Ishikawa (cell line): Measurements from ENCODE around the gene MYO3A.

Experiments
- CEBPB ChIP-seq: IDR thresholded peaks from 2 replicates; pipeline ENCODE4 v1.6.1; 2012
- CREB1 ChIP-seq: IDR thresholded peaks from 2 replicates; pipeline ENCODE4 v1.6.1; 2012; ENCODE audit warnings: low read depth
- EGR1 ChIP-seq: IDR thresholded peaks from 2 replicates; pipeline ENCODE4 v1.6.1; 2012
- EP300 ChIP-seq: IDR thresholded peaks from 2 replicates; pipeline ENCODE4 v1.6.1; 2012; ENCODE audit warnings: borderline replicate concordance
- FOXM1 ChIP-seq: IDR thresholded peaks from 2 replicates; pipeline ENCODE4 v1.6.1; 2012; ENCODE audit warnings: low read depth, borderline replicate concordance
- NFIC ChIP-seq: IDR thresholded peaks from 2 replicates; pipeline ENCODE4 v1.6.1; 2012
- RAD21 ChIP-seq: IDR thresholded peaks from 2 replicates; pipeline ENCODE4 v1.6.1; 2012; ENCODE audit warnings: low read depth
- TAF1 ChIP-seq: IDR thresholded peaks from 2 replicates; pipeline ENCODE4 v1.6.1; 2012; ENCODE audit warnings: low read depth, mild to moderate bottlenecking
- TCF12 ChIP-seq: IDR thresholded peaks from 2 replicates; pipeline ENCODE4 v1.6.1; 2012; ENCODE audit warnings: low read depth
- TEAD4 ChIP-seq: IDR thresholded peaks from 2 replicates; pipeline ENCODE4 v1.6.1; 2012
- YY1 ChIP-seq: IDR thresholded peaks from 2 replicates; pipeline ENCODE4 v1.6.1; 2012; ENCODE audit warnings: low read depth
- ZBTB7A ChIP-seq: IDR thresholded peaks from 2 replicates; pipeline ENCODE4 v1.6.1; 2012; ENCODE audit warnings: low read depth
- TF ChIP-seq, protein P1 (sequence below): IDR thresholded peaks from 2 replicates; pipeline ENCODE4 v1.6.1; 2012
- TF ChIP-seq, protein P2 (sequence below): IDR thresholded peaks from 2 replicates; pipeline ENCODE4 v1.6.1; 2012
- TF ChIP-seq, protein P3 (sequence below): IDR thresholded peaks from 2 replicates; pipeline ENCODE4 v1.6.1; 2012; ENCODE audit warnings: low read depth, mild to moderate bottlenecking

MYO3A gene

DNA sequence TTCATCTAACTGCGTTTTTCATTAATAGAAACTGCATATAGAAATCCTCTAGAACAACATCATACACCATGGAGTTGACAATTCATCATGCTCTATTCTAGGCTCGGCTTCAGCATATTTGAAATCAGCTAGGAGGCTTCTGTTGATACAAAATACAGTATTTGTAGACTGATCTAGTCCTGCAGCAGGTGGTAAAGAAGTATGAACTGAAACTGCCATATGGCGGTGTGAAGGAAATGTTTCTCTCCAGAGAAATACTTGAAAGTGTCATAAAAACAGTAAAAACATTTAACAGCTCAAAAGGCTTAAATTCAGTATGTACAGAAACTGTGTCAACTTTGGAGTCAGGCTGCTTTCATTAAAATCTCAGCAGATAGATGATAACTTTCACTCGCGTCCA, 32.0 kb upstream of the MYO3A start:
- TF ChIP-seq TCF12 (no peak), TEAD4 (no peak), EP300 (no peak), NFIC (no peak), ZBTB7A (no peak), FOXM1 (no peak), YY1 (no peak), RAD21 (no peak), EGR1 (no peak), TAF1 (no peak)
- TF ChIP-seq, protein P1, sequence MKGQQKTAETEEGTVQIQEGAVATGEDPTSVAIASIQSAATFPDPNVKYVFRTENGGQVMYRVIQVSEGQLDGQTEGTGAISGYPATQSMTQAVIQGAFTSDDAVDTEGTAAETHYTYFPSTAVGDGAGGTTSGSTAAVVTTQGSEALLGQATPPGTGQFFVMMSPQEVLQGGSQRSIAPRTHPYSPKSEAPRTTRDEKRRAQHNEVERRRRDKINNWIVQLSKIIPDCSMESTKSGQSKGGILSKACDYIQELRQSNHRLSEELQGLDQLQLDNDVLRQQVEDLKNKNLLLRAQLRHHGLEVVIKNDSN, result no peak

DNA sequence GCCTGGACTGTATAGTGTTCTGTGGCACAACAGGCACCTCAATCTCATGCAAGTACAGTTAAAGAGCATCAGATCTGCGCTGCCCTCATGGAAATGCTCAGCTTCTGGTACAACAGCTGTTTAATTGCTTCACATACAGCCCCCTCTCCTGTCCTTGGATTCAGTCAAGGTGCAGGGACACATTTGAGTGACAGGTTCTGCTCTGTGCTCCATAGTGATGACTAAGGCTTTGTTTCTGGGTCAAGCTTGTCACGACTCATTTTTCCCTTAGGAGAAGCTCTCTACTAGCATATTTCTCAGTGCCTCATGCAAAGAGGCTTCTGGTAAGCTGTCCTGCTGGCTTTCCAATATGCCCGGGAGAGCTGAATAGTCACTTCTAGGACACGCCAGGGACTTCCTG, 26.8 kb upstream of the MYO3A start:
- no peak for TF ChIP-seq ZBTB7A
- TF ChIP-seq RAD21, result no peak
- TF ChIP-seq CREB1, result no peak
- TF ChIP-seq, protein P2, sequence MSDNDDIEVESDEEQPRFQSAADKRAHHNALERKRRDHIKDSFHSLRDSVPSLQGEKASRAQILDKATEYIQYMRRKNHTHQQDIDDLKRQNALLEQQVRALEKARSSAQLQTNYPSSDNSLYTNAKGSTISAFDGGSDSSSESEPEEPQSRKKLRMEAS, result no peak
- TF ChIP-seq TAF1, result no peak
- no peak for TF ChIP-seq TCF12

DNA sequence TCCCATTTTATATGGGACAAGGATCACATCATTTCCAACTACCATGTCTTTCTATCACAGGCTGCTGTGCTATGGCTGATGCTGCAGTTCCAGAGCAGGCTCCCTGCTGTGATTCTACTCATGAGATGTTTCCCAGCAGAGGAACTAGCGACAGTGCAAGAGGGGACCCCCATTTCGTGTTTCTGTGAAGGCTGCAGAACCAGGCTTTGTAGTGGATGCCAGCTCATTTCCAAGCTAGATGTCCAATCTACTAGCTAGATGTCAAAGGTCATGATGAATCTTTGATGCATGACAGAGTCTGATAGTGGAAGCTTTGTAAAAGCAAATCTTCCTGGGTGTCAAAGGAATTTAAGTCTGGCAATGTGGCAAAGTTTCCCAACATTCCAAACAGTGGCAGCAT, 21.2 kb upstream of the MYO3A start:
- no peak for TF ChIP-seq TAF1
- no peak for TF ChIP-seq CREB1
- TF ChIP-seq, protein P2, result no peak
- TF ChIP-seq, protein P1, result no peak
- TF ChIP-seq FOXM1, result no peak
- TF ChIP-seq EP300, result no peak
- TF ChIP-seq, protein P3, sequence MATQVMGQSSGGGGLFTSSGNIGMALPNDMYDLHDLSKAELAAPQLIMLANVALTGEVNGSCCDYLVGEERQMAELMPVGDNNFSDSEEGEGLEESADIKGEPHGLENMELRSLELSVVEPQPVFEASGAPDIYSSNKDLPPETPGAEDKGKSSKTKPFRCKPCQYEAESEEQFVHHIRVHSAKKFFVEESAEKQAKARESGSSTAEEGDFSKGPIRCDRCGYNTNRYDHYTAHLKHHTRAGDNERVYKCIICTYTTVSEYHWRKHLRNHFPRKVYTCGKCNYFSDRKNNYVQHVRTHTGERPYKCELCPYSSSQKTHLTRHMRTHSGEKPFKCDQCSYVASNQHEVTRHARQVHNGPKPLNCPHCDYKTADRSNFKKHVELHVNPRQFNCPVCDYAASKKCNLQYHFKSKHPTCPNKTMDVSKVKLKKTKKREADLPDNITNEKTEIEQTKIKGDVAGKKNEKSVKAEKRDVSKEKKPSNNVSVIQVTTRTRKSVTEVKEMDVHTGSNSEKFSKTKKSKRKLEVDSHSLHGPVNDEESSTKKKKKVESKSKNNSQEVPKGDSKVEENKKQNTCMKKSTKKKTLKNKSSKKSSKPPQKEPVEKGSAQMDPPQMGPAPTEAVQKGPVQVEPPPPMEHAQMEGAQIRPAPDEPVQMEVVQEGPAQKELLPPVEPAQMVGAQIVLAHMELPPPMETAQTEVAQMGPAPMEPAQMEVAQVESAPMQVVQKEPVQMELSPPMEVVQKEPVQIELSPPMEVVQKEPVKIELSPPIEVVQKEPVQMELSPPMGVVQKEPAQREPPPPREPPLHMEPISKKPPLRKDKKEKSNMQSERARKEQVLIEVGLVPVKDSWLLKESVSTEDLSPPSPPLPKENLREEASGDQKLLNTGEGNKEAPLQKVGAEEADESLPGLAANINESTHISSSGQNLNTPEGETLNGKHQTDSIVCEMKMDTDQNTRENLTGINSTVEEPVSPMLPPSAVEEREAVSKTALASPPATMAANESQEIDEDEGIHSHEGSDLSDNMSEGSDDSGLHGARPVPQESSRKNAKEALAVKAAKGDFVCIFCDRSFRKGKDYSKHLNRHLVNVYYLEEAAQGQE, result no peak
- no peak for TF ChIP-seq CEBPB
- no peak for TF ChIP-seq ZBTB7A
- TF ChIP-seq YY1, result no peak
- TF ChIP-seq TCF12, result no peak
- no peak for TF ChIP-seq EGR1
- TF ChIP-seq RAD21, result no peak
- TF ChIP-seq NFIC, result no peak
- TF ChIP-seq TEAD4, result no peak

DNA sequence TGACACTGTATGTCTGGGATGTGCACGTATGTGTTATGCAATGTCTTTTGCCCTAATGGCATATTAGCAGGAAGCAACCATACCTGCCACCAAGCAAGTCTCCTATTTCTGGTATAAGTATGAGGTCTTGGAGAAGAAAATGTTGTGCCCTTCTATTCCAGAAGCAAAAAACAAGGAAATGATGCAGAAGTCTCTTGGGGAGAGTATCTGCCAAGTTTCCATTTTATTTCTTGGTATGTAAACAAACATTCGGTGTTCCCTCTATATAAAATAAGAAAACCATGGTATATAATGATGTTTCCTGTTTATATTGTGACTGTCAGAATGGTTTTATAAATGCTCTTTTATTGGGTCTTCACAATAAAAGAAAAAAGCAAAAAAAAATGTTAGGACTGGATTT, 19.3 kb upstream of the MYO3A start:
- no peak for TF ChIP-seq TEAD4
- TF ChIP-seq EGR1, result no peak
- TF ChIP-seq CREB1, result no peak
- TF ChIP-seq TAF1, result no peak
- TF ChIP-seq, protein P2, result no peak
- TF ChIP-seq TCF12, result no peak
- TF ChIP-seq NFIC, result no peak
- no peak for TF ChIP-seq EP300
- TF ChIP-seq, protein P1, result no peak
- no peak for TF ChIP-seq RAD21
- no peak for TF ChIP-seq CEBPB
- TF ChIP-seq, protein P3, result no peak
- TF ChIP-seq FOXM1, result no peak
- TF ChIP-seq YY1, result no peak
- no peak for TF ChIP-seq ZBTB7A

DNA sequence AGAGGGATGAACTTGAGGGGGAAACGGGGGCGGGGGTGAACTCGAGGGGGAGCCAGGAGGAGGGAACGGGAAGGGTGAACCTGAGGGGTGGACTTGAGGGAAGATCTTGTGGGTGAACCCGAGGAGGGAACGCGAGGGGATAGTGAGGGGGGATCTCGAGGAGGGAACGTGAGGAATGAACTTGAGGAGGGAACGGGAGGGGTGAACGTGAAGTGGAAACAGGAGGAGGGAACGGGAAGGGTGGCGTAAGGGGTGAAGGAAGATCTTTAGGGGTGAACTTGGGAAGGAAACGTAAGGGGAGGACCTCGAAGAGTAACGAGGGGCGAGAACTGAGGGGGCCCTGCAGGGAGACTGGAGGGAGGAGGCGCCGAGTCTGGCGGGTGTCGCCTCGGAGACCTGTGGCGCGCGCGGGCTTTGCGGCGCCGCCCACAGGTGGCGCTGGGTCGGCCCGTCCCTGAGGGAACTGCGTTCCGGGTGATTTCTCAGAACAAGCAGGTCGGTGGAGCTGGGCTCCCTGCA, 651 bp downstream of the MYO3A start:
- TF ChIP-seq EGR1 (no peak), CREB1 (no peak), NFIC (no peak), EP300 (no peak), RAD21 (no peak), TEAD4 (no peak), ZBTB7A (no peak), TCF12 (no peak), FOXM1 (no peak), YY1 (no peak), TAF1 (no peak), CEBPB (no peak)
- TF ChIP-seq, protein P2, result no peak
- TF ChIP-seq, protein P3, result no peak
- TF ChIP-seq, protein P1, result no peak
